GM12878 (cell line): ENCODE measurements around the gene NLRC5. TPM values are rescaled to one million over a fixed set of nuclear protein-coding genes. Genes with fewer than 3 reads are reported as not detected.

Experiments
- ATAC-seq: fragments of 200-7000 bp; cut with Tn5 transposase; 3 replicates; pipeline ENCODE4 v1.9.1; 2020; ENCODE audit warnings: mild to moderate bottlenecking, moderate library complexity
- BruUV-seq: library from RNA; stranded (reverse); fragments of 400-500 nt; replicated peaks from 2 replicates; lab custom pipeline; 2021; lab: Mats Ljungman, UMichigan
- CTCF ChIA-PET: fragments of 300-600 bp; sonication (Branson Sonifier 250); formaldehyde crosslinking; extraction: SDS; loops from one replicate; lab custom pipeline; 2021; ENCODE audit warnings: inconsistent platforms; lab: Yijun Ruan, JAX
- POLR2A ChIA-PET: fragments of 350-600 bp; formaldehyde crosslinking; extraction: SDS; loops from one replicate; lab custom pipeline; 2021; ENCODE audit warnings: inconsistent platforms; lab: Charles Lee
- RAD21 ChIA-PET: fragments of 300-600 bp; sonication (Branson Sonifier 250); formaldehyde crosslinking; loops from one replicate; lab custom pipeline; 2023; ENCODE audit warnings: antibody characterized with exemption; ENCODE audit not compliant: unreplicated experiment; lab: Charles Lee
- SMC1A ChIA-PET: fragments of 300-600 bp; sonication (Branson Sonifier 250); formaldehyde crosslinking; loops from one replicate; lab custom pipeline; 2023; ENCODE audit not compliant: unreplicated experiment, uncharacterized antibody; lab: Charles Lee
- DNase-seq: peaks from one replicate; pipeline ENCODE4 v3.0.0-alpha.2; 2011; ENCODE audit warnings: low read depth, low spot score
- FAIRE-seq: peaks from 3 replicates; lab custom pipeline; 2011; peaks lifted over from hg19 to GRCh38; lab: Jason Lieb, UNC
- H2AFZ ChIP-seq: 2 replicates; pipeline ENCODE4 v1.6.0; 2011; ENCODE audit warnings: low read depth, low read length, control low read depth; ENCODE audit not compliant: control insufficient read depth
- H3K27ac ChIP-seq: 2 replicates; pipeline ENCODE4 v1.5.1; 2011; ENCODE audit warnings: control low read depth; ENCODE audit not compliant: control insufficient read depth, insufficient read depth
- H3K27me3 ChIP-seq, 2 experiments: replicated peaks in 1 of 2; 2 replicates each; pipeline versions ENCODE4 v1.6.0 to v1.6.1; 2011; ENCODE audit warnings: low read length in 1 of 2; ENCODE audit not compliant: control insufficient read depth in 2 of 2, insufficient read depth in 2 of 2
- H3K36me3 ChIP-seq, 2 experiments: 2 replicates each; pipeline ENCODE4 v1.5.1; 2011; ENCODE audit warnings: low read length in 1 of 2; ENCODE audit not compliant: control insufficient read depth in 2 of 2, insufficient read depth in 2 of 2
- H3K4me1 ChIP-seq: 2 replicates; pipeline ENCODE4 v1.6.1; 2011; ENCODE audit warnings: mild to moderate bottlenecking, low read length, moderate library complexity, mixed read lengths; ENCODE audit not compliant: control insufficient read depth, insufficient read depth
- H3K4me2 ChIP-seq: 2 replicates; pipeline ENCODE4 v1.6.0; 2011; ENCODE audit warnings: control low read depth; ENCODE audit not compliant: control insufficient read depth, insufficient read depth
- H3K4me3 ChIP-seq: fragments of 200-600 bp; sonication (generic); 2 replicates; pipeline ENCODE4 v1.5.1; 2016
- H3K79me2 ChIP-seq: 2 replicates; pipeline ENCODE4 v1.6.0; 2011; ENCODE audit warnings: low read length; ENCODE audit not compliant: control insufficient read depth, insufficient read depth
- H3K9ac ChIP-seq: 2 replicates; pipeline ENCODE4 v1.8.0; 2011; ENCODE audit warnings: low read length, control low read depth, mixed read lengths; ENCODE audit not compliant: control insufficient read depth, insufficient read depth
- H3K9me3 ChIP-seq: replicated peaks from 3 replicates; pipeline ENCODE4 v1.5.1; 2011; ENCODE audit warnings: mild to moderate bottlenecking, low read length; ENCODE audit not compliant: control insufficient read depth, insufficient read depth
- H4K20me1 ChIP-seq: 2 replicates; pipeline ENCODE4 v1.6.0; 2011; ENCODE audit not compliant: control insufficient read depth, insufficient read depth
- CEBPB ChIP-seq, 2 experiments: fragments of 150-350 bp in 1 of 2; IDR thresholded peaks; 2 replicates each; pipeline ENCODE4 v1.6.1; 2012 to 2014; ENCODE audit warnings: low read depth in 2 of 2, low read length in 2 of 2, borderline replicate concordance in 1 of 2, inconsistent platforms in 1 of 2
- CEBPZ ChIP-seq: fragments of 150-350 bp; IDR thresholded peaks from 2 replicates; pipeline ENCODE4 v1.6.1; 2016; ENCODE audit warnings: low read depth, low read length
- HDAC2 ChIP-seq: fragments of 200-600 bp; sonication (generic); IDR thresholded peaks from 2 replicates; pipeline ENCODE4 v1.6.1; 2017
- JUNB ChIP-seq: IDR thresholded peaks from 2 replicates; pipeline ENCODE4 v1.6.1; 2016; ENCODE audit warnings: antibody characterized with exemption, mild to moderate bottlenecking
- POLR2AphosphoS2 ChIP-seq: IDR thresholded peaks from 2 replicates; pipeline ENCODE4 v1.6.1; 2011; ENCODE audit warnings: low read depth, mild to moderate bottlenecking, low read length, improper control_type of control experiment, moderate library complexity
- RAD21 ChIP-seq: IDR thresholded peaks from 2 replicates; pipeline ENCODE4 v1.6.1; 2011; ENCODE audit warnings: mild to moderate bottlenecking, low read depth, low read length, moderate library complexity; ENCODE audit not compliant: insufficient read depth
- RB1 ChIP-seq: fragments of 450-650 bp; formaldehyde crosslinking; IDR thresholded peaks from 2 replicates; pipeline ENCODE4 v1.6.1; 2017; ENCODE audit warnings: mild to moderate bottlenecking, borderline replicate concordance
- ZNF592 ChIP-seq: fragments of 450-650 bp; IDR thresholded peaks from 2 replicates; pipeline ENCODE4 v1.6.1; 2017; ENCODE audit warnings: mild to moderate bottlenecking, moderate library complexity
- WGBS: methylation state at CpG from one replicate; pipeline ENCODE4 v1.1.6; 2016; ENCODE audit warnings: low lambda C conversion rate; ENCODE audit not compliant: insufficient replicate concordance, insufficient coverage; ENCODE audit errors: missing lambda C conversion rate; 5-methylcytosine and 5-hydroxymethylcytosine counted together
- in situ Hi-C: fragments of 300-500 bp; cut with MboI; formaldehyde crosslinking; loops from 9 replicates; pipeline ENCODE4 v1.14.3; 2018; ENCODE audit warnings: mixed read lengths
- intact Hi-C: fragments of 100-400 bp; cut with micrococcal nuclease; formaldehyde crosslinking; loops from one replicate; pipeline ENCODE4 v1.14.2; 2022; ENCODE audit not compliant: unreplicated experiment
- polyA plus RNA-seq, 11 experiments: library from polyadenylated mRNA; depleted of rRNA in 4 of 11; unstranded in 6 of 11; stranded (reverse) in 5 of 11; fragments of >200 nt; fragmentation: Nextera tagmentation in 4 of 11; fragmentation: Illumina TruSeq in 1 of 11; extraction: Ambion mirVana in 4 of 11; extraction: Trizol in 1 of 11; gene quantifications; 1 replicate in 1 of 11; 2 replicates in 10 of 11; pipeline versions ENCODE4 v1.2.1 to v1.2.3, GENCODE V29; 2011 to 2016; ENCODE audit warnings: inconsistent platforms in 2 of 11, missing spikeins in 2 of 11, low read depth in 1 of 11
- total RNA-seq, 4 experiments: library from RNA; depleted of rRNA in 3 of 4; stranded (reverse); fragments of >200 nt in 3 of 4; fragmentation: Illumina TruSeq in 1 of 4; extraction: Trizol in 1 of 4; gene quantifications; 2 replicates each; pipeline versions ENCODE4 v1.2.1 to v1.2.3, GENCODE V29; 2013 to 2021

The NLRC5 gene
- total and polyA plus RNA-seq, 10 of the 15 experiments (the other 5 are each of a cell fraction or from before 2014, with no cell fraction given): 13.1 to 105 (median 57.3) TPM

GRCh38 chr16:57016831-57017230, 27.5 kb downstream of the NLRC5 start:
- CTCF ChIA-PET: interaction anchor here (1.0 to 1.9 kb wide), 5 partner anchors 10 to 51 kb away, joined by 3 to 7 read pairs (median 5); no protein-coding TSS in a partner anchor

GRCh38 chr16:57017251-57017650, 27.9 kb downstream of the NLRC5 start:
- ChIA-PET RAD21 (interaction anchor here (1.6 kb wide), 1 partner anchor 21 kb away, joined by 5 read pairs; no protein-coding TSS in a partner anchor), SMC1A (interaction anchor here (20.8 kb wide), 1 partner anchor 43 kb away, joined by 604 read pairs; the partner anchor contains the start of genes CETP and NLRC5), CTCF (interaction anchor here (1.0 to 1.9 kb wide), 2 partner anchors 9 to 12 kb away, joined by 5 to 7 read pairs; no protein-coding TSS in a partner anchor), POLR2A (interaction anchor here (0.5 to 1.4 kb wide), 2 partner anchors 11 to 522 kb away, joined by 3 to 5 read pairs; no protein-coding TSS in a partner anchor)
- Histone ChIP-seq H3K4me2 (no peak overlapping the region), H3K4me1 (peaks cover 25% of the 10 kb centered on the region), H2AFZ (no peak overlapping the region), H3K27me3 (no peaks in the 10 kb centered on the region), H3K36me3 (peaks cover 11 to 22% of the 10 kb centered on the region in 2 experiments), H3K4me3 (no peak overlapping the region), H4K20me1 (no peaks in the 10 kb centered on the region), H3K9ac (no peak overlapping the region), H3K9me3 (no peaks in the 10 kb centered on the region), H3K27ac (no peak overlapping the region), H3K79me2 (peaks cover 20% of the 10 kb centered on the region)
- no TSS peak for BruUV-seq
- ATAC-seq (no peak), FAIRE-seq (no peak), DNase-seq (no peak)
- in situ Hi-C loops (no loop called here), intact Hi-C loops (no loop called here)
- WGBS: 4% methylated on average over 1 of the region's 1 CpG
- TF ChIP-seq ZNF592: no peak
- TF ChIP-seq RB1: no peak
- no peak for TF ChIP-seq JUNB
- no peak for TF ChIP-seq RAD21
- no peak for TF ChIP-seq CEBPZ

More at GRCh38 chr16:57016831-57017230, 27.5 kb downstream of the NLRC5 start:
- intact Hi-C loops (no loop called here), in situ Hi-C loops (no loop called here)
- Histone ChIP-seq H3K27me3 (no peaks in the 10 kb centered on the region), H3K4me1 (peaks cover 27% of the 10 kb centered on the region), H3K9ac (no peak overlapping the region), H4K20me1 (no peaks in the 10 kb centered on the region), H2AFZ (no peak overlapping the region), H3K4me2 (no peak overlapping the region), H3K36me3 (peaks cover 11 to 18% of the 10 kb centered on the region in 2 experiments), H3K9me3 (no peaks in the 10 kb centered on the region), H3K79me2 (peaks cover 25% of the 10 kb centered on the region), H3K27ac (no peak overlapping the region), H3K4me3 (no peak overlapping the region)
- WGBS: over 99% methylated on average over 6 of the region's 6 CpGs
- BruUV-seq: no TSS peak
- POLR2A ChIA-PET: interaction anchor here (0.5 to 1.4 kb wide), 3 partner anchors 10 to 522 kb away, joined by 3 to 5 read pairs (median 3); no protein-coding TSS in a partner anchor
- DNase-seq (no peak), FAIRE-seq (no peak), ATAC-seq (no peak)
- SMC1A ChIA-PET: interaction anchor here (2.0 to 20.8 kb wide), 2 partner anchors 25 to 42 kb away, joined by 9 to 604 read pairs; partner anchors contain the start of genes CETP and NLRC5
- TF ChIP-seq CEBPB (IDR thresholded peaks at IDR 0.05; ENCODE audit: borderline replicate concordance in 1 of 2, low read depth in 2 of 2, low read length in 2 of 2): no peak
- TF ChIP-seq HDAC2: no peak
- TF ChIP-seq POLR2AphosphoS2: no peak
- RAD21 ChIA-PET: interaction anchor here (1.6 kb wide), 1 partner anchor 21 kb away, joined by 5 read pairs; no protein-coding TSS in a partner anchor
